ENCODE results near the gene NAV2. TPM values are rescaled to one million over a fixed set of nuclear protein-coding genes. Genes with fewer than 3 reads are reported as not detected.

NAV2 gene
- total RNA-seq, 1 experiment from 2014 or later = 22.7 TPM

DNA sequence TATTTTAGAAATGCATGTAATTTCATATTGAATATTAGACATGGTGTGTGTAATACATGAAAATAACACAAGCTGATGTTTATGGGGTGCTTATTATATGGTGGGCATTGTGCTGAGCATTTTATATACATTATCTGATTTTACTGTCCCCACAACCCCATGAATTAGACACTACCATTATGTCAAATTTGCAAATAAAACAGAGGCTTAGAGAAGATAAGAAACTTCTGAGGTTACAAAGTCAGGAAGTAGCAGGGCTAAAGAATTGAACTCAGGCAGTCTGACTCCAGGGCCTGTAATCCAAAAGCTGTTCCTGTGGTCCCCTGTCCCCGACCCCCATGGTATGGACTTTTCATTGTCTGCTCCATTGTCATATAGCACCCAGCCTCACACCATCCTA lies 49.4 kb upstream of the NAV2 start:
- TF ChIP-seq TCF7L2 (IDR thresholded peaks at IDR 0.05; ENCODE audit: low read depth, low read length) (no peak), POLR2AphosphoS5 (IDR thresholded peaks at IDR 0.05; ENCODE audit: low read depth, low read length) (no peak), SIN3A (IDR thresholded peaks at IDR 0.05; ENCODE audit: borderline replicate concordance, insufficient read depth, low read depth, low read length) (no peak)
- TF ChIP-seq, protein P1, sequence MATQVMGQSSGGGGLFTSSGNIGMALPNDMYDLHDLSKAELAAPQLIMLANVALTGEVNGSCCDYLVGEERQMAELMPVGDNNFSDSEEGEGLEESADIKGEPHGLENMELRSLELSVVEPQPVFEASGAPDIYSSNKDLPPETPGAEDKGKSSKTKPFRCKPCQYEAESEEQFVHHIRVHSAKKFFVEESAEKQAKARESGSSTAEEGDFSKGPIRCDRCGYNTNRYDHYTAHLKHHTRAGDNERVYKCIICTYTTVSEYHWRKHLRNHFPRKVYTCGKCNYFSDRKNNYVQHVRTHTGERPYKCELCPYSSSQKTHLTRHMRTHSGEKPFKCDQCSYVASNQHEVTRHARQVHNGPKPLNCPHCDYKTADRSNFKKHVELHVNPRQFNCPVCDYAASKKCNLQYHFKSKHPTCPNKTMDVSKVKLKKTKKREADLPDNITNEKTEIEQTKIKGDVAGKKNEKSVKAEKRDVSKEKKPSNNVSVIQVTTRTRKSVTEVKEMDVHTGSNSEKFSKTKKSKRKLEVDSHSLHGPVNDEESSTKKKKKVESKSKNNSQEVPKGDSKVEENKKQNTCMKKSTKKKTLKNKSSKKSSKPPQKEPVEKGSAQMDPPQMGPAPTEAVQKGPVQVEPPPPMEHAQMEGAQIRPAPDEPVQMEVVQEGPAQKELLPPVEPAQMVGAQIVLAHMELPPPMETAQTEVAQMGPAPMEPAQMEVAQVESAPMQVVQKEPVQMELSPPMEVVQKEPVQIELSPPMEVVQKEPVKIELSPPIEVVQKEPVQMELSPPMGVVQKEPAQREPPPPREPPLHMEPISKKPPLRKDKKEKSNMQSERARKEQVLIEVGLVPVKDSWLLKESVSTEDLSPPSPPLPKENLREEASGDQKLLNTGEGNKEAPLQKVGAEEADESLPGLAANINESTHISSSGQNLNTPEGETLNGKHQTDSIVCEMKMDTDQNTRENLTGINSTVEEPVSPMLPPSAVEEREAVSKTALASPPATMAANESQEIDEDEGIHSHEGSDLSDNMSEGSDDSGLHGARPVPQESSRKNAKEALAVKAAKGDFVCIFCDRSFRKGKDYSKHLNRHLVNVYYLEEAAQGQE (IDR thresholded peaks at IDR 0.05; ENCODE audit: insufficient read depth in 1 of 2, low read depth in 2 of 2, low read length in 1 of 2) = no peak
- TF ChIP-seq, protein P2, sequence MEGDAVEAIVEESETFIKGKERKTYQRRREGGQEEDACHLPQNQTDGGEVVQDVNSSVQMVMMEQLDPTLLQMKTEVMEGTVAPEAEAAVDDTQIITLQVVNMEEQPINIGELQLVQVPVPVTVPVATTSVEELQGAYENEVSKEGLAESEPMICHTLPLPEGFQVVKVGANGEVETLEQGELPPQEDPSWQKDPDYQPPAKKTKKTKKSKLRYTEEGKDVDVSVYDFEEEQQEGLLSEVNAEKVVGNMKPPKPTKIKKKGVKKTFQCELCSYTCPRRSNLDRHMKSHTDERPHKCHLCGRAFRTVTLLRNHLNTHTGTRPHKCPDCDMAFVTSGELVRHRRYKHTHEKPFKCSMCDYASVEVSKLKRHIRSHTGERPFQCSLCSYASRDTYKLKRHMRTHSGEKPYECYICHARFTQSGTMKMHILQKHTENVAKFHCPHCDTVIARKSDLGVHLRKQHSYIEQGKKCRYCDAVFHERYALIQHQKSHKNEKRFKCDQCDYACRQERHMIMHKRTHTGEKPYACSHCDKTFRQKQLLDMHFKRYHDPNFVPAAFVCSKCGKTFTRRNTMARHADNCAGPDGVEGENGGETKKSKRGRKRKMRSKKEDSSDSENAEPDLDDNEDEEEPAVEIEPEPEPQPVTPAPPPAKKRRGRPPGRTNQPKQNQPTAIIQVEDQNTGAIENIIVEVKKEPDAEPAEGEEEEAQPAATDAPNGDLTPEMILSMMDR (IDR thresholded peaks at IDR 0.05) = no peak
- ChIA-PET POLR2A (no interaction called here), CTCF (no interaction called here)
- Histone ChIP-seq H3K4me1 (ENCODE audit: control insufficient read depth, insufficient read depth, low read length) (peaks cover 7% of the 10 kb centered on the region; the same call in 1 of the 2 replicates), H3K36me3 (ENCODE audit: control insufficient read depth, insufficient read depth, low read length) (no peaks in the 10 kb centered on the region), H3K27me3 (ENCODE audit: control insufficient read depth, insufficient read depth, low read length) (no peaks in the 10 kb centered on the region), H3K4me3 (ENCODE audit: low read depth in 2 of 2, low read length in 2 of 2) (no peak overlapping the region), H3K9me3 (ENCODE audit: control insufficient read depth, insufficient read depth, low read depth, low read length) (no peaks in the 10 kb centered on the region), H3K27ac (ENCODE audit: low read length) (no peak overlapping the region)
- no TSS peak for BruUV-seq (replicated peaks)
- DNase-seq (ENCODE audit: low read depth, low spot score) = no peak
- intact Hi-C loops (cut with micrococcal nuclease; ENCODE audit: unreplicated experiment) = no loop called here
- in situ Hi-C loops (cut with HindIII; ENCODE audit: low pct_unique_long_range_greater_than_20kb, low sequenced_read_pairs) = no loop called here
- no peak for ATAC-seq

DNA sequence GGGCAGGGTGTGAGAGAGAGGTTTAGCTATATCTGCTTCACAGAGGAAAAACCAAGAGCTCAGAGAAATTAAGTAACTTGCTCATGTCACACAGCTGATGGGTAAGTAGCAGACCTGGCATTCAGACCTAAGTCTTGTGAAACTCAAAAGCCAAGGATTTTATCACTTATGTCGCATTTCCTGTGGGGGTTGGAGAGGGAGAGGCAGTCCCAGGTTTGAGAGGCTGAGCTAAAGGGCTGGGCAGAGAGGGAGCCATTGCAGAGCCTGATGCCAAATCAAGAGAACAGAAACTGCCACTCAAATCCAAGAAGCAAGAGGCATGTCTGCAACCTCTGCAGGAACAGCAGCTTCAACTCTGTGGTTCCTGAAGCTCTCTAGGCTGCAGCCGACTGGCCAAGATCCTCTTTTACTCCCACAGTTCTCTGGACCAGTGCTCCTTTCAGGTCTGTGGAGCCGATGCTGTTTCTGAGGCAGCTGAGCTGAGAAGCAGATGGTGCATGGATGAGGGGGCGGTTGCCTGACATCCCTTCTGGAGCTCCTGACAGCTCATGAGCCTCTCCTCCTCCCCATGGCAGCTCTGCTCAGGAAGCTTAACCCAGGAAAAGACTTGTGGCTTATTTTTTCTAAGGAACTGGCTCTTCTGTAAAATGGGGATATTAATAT lies 47.6 kb upstream of the NAV2 start:
- Histone ChIP-seq H3K9me3 (ENCODE audit: control insufficient read depth, insufficient read depth, low read depth, low read length) (no peaks in the 10 kb centered on the region), H3K4me1 (ENCODE audit: control insufficient read depth, insufficient read depth, low read length) (peaks cover 5% of the 10 kb centered on the region; the same call in 1 of the 2 replicates), H3K4me3 (ENCODE audit: low read depth in 2 of 2, low read length in 2 of 2) (no peak overlapping the region), H3K27ac (ENCODE audit: low read length) (no peak overlapping the region), H3K36me3 (ENCODE audit: control insufficient read depth, insufficient read depth, low read length) (no peaks in the 10 kb centered on the region), H3K27me3 (ENCODE audit: control insufficient read depth, insufficient read depth, low read length) (no peaks in the 10 kb centered on the region)
- TF ChIP-seq, protein P1 (IDR thresholded peaks at IDR 0.05; ENCODE audit: insufficient read depth in 1 of 2, low read depth in 2 of 2, low read length in 1 of 2) = no peak
- TF ChIP-seq, protein P2 (IDR thresholded peaks at IDR 0.05) = no peak
- TF ChIP-seq SIN3A (IDR thresholded peaks at IDR 0.05; ENCODE audit: borderline replicate concordance, insufficient read depth, low read depth, low read length) = no peak
- TF ChIP-seq POLR2AphosphoS5 (IDR thresholded peaks at IDR 0.05; ENCODE audit: low read depth, low read length) = no peak
- no peak for TF ChIP-seq TCF7L2 (IDR thresholded peaks at IDR 0.05; ENCODE audit: low read depth, low read length)
- no TSS peak for BruUV-seq (replicated peaks)
- ATAC-seq (no peak), DNase-seq (ENCODE audit: low read depth, low spot score) (no peak)
- ChIA-PET POLR2A (no interaction called here), CTCF (no interaction called here)
- intact Hi-C loops (cut with micrococcal nuclease; ENCODE audit: unreplicated experiment) (no loop called here), in situ Hi-C loops (cut with HindIII; ENCODE audit: low pct_unique_long_range_greater_than_20kb, low sequenced_read_pairs) (no loop called here)
